ENCODE measurements around the gene STAB2.

DNA sequence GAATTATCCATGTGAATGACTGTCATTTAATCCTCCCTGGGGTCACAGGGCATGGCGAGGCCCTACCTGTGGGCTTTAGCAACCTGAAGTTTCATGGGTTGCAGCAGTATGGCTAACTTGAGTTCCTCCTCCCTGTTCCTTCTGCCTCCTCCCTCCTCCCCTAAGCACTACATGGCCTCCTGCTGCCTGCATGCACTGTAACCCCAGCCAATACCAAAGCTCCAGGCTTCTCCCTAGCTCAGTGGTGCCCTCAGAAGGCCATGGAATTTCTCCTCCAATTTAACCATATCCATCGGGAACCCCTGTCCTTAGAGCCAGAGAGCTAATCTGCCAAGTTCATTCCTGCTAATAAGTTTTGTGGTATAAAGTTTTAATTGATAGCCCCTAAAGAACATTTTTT is 158.9 kb downstream of the STAB2 start:
- no peak for TF ChIP-seq CEBPB (IDR thresholded peaks at IDR 0.05)
- TF ChIP-seq CREB1 (IDR thresholded peaks at IDR 0.05; ENCODE audit: low read depth), result no peak
- TF ChIP-seq, protein P1, sequence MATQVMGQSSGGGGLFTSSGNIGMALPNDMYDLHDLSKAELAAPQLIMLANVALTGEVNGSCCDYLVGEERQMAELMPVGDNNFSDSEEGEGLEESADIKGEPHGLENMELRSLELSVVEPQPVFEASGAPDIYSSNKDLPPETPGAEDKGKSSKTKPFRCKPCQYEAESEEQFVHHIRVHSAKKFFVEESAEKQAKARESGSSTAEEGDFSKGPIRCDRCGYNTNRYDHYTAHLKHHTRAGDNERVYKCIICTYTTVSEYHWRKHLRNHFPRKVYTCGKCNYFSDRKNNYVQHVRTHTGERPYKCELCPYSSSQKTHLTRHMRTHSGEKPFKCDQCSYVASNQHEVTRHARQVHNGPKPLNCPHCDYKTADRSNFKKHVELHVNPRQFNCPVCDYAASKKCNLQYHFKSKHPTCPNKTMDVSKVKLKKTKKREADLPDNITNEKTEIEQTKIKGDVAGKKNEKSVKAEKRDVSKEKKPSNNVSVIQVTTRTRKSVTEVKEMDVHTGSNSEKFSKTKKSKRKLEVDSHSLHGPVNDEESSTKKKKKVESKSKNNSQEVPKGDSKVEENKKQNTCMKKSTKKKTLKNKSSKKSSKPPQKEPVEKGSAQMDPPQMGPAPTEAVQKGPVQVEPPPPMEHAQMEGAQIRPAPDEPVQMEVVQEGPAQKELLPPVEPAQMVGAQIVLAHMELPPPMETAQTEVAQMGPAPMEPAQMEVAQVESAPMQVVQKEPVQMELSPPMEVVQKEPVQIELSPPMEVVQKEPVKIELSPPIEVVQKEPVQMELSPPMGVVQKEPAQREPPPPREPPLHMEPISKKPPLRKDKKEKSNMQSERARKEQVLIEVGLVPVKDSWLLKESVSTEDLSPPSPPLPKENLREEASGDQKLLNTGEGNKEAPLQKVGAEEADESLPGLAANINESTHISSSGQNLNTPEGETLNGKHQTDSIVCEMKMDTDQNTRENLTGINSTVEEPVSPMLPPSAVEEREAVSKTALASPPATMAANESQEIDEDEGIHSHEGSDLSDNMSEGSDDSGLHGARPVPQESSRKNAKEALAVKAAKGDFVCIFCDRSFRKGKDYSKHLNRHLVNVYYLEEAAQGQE (IDR thresholded peaks at IDR 0.05; ENCODE audit: low read depth), result no peak
- no peak for TF ChIP-seq ZBTB7A (IDR thresholded peaks at IDR 0.05; ENCODE audit: low read depth)
- TF ChIP-seq EP300 (IDR thresholded peaks at IDR 0.05; ENCODE audit: borderline replicate concordance), result no peak
- TF ChIP-seq EGR1 (IDR thresholded peaks at IDR 0.05), result no peak
- TF ChIP-seq RAD21 (IDR thresholded peaks at IDR 0.05; ENCODE audit: low read depth), result peak; percentile 46

All from Ishikawa (cell line).